ENCODE data around the gene RPS8. TPM values are rescaled to one million over a fixed set of nuclear protein-coding genes. Genes with fewer than 3 reads are reported as not detected.
"Not testable (repeated sequence)": the region's sequence is repeated elsewhere in the genome, so short reads cannot be mapped to it uniquely, and the experiment has no call there.

Gene RPS8
- total and polyA plus RNA-seq, 8 donors = 843 to 1,938 (median 1,366) TPM

- no peak overlapping the region for H3K4me3 ChIP-seq
- FAIRE-seq (no peak), DNase-seq (peak in 2 of 6 donors; percentile 12 to 55), ATAC-seq (no peak)
- H3K27ac ChIP-seq = no peak overlapping the region
- no peak for TF ChIP-seq CTCF (IDR thresholded peaks at IDR 0.05)
- H3K9me3 ChIP-seq = no peaks in the 10 kb centered on the region
- peaks cover 0 to 10% (median 0%) of the 10 kb centered on the region in 3 donors for H3K4me1 ChIP-seq
- H3K27me3 ChIP-seq = no peaks in the 10 kb centered on the region
- WGBS, 2 donors = 94 to 95% methylated on average over 10 of the region's 10 CpGs
- intact Hi-C loops (cut with DNase I) = loop anchor here in 1 of 3 donors (5.0 kb wide), 2 partner anchors 55 to 225 kb away; partner anchors contain the start of genes HECTD3, PTCH2 and UROD
- no peaks in the 10 kb centered on the region for H3K36me3 ChIP-seq
Measured at GRCh38 chr1:44787506-44787905, 12.2 kb downstream of the RPS8 start.

GRCh38 chr1:44788120-44788860, 12.9 kb downstream of the RPS8 start, which contains the start of gene BEST4:
Gene BEST4, minus strand, starts transcription at chr1:44788170. Its CDS starts 465 bp downstream, at chr1:44787705.
- Histone ChIP-seq H3K36me3 (no peaks in the 10 kb centered on the region), H3K27me3 (no peaks in the 10 kb centered on the region), H3K9me3 (no peaks in the 10 kb centered on the region), H3K4me1 (peaks cover 0 to 10% (median 0%) of the 10 kb centered on the region in 3 donors), H3K27ac (no peak within 1 kb of the TSS), H3K4me3 (no peak within 1 kb of the TSS)
- intact Hi-C loops (cut with DNase I) = loop anchor here in 1 of 3 donors (5.0 kb wide), 2 partner anchors 54 to 224 kb away; partner anchors contain the start of genes HECTD3, PTCH2 and UROD
- ATAC-seq = no peak
- TF ChIP-seq CTCF (IDR thresholded peaks at IDR 0.05) = no peak
- no peak for FAIRE-seq
- no peak for DNase-seq
- WGBS, 2 donors = 78% methylated on average over 9 of the region's 9 CpGs

- no peak for TF ChIP-seq CTCF (IDR thresholded peaks at IDR 0.05)
- no peak for FAIRE-seq
- intact Hi-C loops (cut with DNase I) = loop anchor here in 1 of 3 donors (10.0 kb wide), 1 partner anchor 514 kb away; no protein-coding TSS in a partner anchor
- 35 to 50% methylated on average over 7 of the region's 7 CpGs for WGBS, 2 donors
- H3K4me1 ChIP-seq = peaks cover 0 to 3% (median 0%) of the 10 kb centered on the region in 3 donors
- no peak overlapping the region for H3K4me3 ChIP-seq
- H3K27me3 ChIP-seq = no peaks in the 10 kb centered on the region
- DNase-seq = peak in 1 of 6 donors; percentile 28
- no peaks in the 10 kb centered on the region for H3K9me3 ChIP-seq
- no peak overlapping the region for H3K27ac ChIP-seq
- ATAC-seq = peak in 1 of 4 donors; percentile 10
- no peaks in the 10 kb centered on the region for H3K36me3 ChIP-seq
Measured at GRCh38 chr1:44790968-44791801, 15.8 kb downstream of the RPS8 start.

GRCh38 chr1:44792736-44793502, 17.6 kb downstream of the RPS8 start:
- intact Hi-C loops (cut with DNase I) = loop anchor here in 1 of 3 donors (10.0 kb wide), 1 partner anchor 512 kb away; no protein-coding TSS in a partner anchor
- no peaks in the 10 kb centered on the region for H3K4me1 ChIP-seq
- no peak for ATAC-seq

GRCh38 chr1:44797886-44798285, 22.5 kb downstream of the RPS8 start:
- H3K4me1 ChIP-seq = peaks cover 0 to 15% (median 3%) of the 10 kb centered on the region in 3 donors
- WGBS, 2 donors = 80 to 87% methylated on average over 8 of the region's 8 CpGs
- ATAC-seq, FAIRE-seq, H3K36me3 ChIP-seq, H3K27ac ChIP-seq, H3K4me3 ChIP-seq, H3K27me3 ChIP-seq, H3K9me3 ChIP-seq: not testable (repeated sequence)
- DNase-seq = peak in 2 of 6 donors; percentile 11 to 14
- intact Hi-C loops (cut with DNase I) = loop anchor here in 1 of 3 donors (10.0 kb wide), 1 partner anchor 507 kb away; no protein-coding TSS in a partner anchor

More at GRCh38 chr1:44792736-44793502, 17.6 kb downstream of the RPS8 start:
- WGBS, 2 donors = 82 to 83% methylated on average over 9 of the region's 9 CpGs
- Histone ChIP-seq H3K27me3 (no peaks in the 10 kb centered on the region), H3K36me3 (no peaks in the 10 kb centered on the region), H3K27ac (no peak overlapping the region), H3K4me3 (no peak overlapping the region), H3K9me3 (no peaks in the 10 kb centered on the region)
- TF ChIP-seq CTCF (IDR thresholded peaks at IDR 0.05) = no peak
- FAIRE-seq = no peak
- DNase-seq = peak in 2 of 6 donors; percentile 13 to 27
